GM18508 (cell line): ENCODE results near the gene MYO1D.

Experiments
- ATAC-seq: cut with Tn5 transposase; IDR thresholded peaks from one replicate; pipeline ENCODE4 v1.9.1; 2021; ENCODE audit warnings: moderate number of reproducible peaks; ENCODE audit not compliant: insufficient read depth, unreplicated experiment

The MYO1D gene

DNA sequence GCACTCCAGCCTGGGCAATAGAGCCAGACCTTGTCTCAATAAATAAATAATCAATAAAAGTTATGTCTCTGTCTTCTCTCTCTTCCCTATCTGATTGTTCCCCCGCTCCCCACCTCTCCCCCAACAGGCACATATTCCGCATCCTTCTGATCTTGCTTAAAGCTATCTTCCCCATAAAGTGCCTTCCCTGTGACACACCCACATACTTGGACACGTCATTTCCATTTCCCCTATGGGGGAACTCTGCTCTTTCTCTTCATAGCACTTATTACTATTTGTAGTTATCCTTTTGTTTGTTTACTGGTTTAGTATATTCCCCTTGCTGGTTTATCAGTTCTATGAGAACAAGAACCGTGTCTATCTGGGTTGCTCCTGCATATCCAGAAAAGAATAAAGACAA lies 14.9 kb downstream of the MYO1D start:
- ATAC-seq = no peak

DNA sequence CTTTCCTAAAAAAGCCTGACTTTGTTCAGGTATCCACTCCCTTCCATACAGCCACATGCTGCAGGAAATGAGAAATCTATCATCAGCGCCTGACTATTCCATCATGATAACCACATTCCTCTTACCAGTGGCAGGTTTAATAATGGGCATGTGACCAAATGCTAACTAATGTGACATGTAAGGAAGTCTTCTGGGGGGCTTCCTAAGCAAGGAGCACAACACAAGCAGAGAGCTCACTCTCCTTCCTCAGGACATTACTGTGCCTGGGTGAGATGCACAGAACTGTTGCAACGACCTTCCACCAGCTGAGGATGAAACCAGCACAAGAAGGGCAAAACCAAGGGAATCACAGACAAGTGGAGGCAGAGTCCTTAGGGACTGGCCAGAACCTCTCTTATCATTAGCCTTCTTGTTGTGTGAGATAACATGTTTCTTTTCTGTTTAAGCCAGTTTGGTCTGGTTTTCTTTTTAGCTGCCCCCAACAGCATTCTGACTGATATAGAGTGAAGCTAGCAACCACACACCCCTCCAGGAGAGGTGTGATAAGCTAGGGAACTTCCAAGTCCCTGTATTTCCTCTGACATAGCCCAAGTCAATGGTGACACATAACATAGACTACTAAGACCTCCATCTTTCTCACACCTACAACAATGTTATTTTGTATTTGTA lies 16.9 kb downstream of the MYO1D start:
- no peak for ATAC-seq

DNA sequence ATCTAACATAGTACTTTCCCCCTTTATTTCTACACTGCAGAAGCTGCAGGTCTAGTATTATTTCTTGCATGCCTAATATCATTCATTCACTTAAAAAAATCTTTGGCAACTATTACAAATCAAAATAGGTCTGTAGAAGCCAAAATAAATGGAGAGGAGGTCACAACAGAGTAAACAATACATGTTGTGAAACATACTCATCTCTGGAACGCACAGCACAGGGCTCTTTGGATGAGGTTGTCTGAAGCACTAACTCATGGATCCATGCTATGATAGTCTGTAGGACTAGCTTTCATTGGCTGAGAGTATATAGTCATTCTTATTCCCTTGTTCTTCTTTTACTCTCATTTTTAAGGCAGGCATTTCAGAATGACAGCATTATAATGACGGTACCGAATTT lies 21.3 kb downstream of the MYO1D start:
- no peak for ATAC-seq

- ATAC-seq = no peak
These were observed 22.0 kb downstream of the MYO1D start for GRCh38 chr17:32854832-32855389.

DNA sequence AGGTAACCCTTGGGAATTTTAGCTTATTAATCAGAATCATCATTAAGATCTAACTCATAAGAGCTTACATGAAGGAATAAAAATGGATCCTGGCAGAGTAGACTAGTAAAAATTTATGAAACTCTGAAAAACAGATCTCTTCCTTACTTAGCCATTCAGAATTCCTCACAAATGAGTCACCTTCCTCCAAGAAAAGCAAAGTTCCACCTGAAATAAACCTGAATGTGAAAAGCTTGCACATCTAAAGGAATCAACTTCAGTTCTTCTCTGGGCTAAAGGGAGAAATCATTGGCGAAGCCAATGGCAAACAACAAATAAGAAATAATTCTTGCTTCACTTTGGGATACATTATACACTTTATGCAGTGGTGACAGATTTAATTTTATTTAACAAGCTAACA lies 22.7 kb downstream of the MYO1D start:
- ATAC-seq = no peak

DNA sequence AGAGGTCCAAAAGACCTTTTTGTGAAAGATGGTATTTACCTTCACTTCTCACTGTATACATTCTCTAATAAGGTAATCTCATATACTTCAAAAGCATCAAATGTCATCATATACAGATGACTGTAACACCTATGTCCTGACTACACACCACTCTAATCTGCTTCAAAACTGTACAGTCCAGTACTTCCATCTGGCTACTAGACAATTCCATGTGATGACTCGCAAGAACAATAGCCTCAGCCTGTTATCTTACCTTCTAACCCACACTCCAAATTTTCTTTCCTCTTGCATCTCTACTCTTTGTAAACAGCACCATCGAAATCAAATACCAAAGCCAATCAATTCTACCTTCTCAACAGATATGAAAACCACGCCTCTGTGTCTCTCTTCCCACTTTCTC lies 24.1 kb downstream of the MYO1D start:
- ATAC-seq = no peak

GRCh38 chr17:32849879-32850278 lies 27.0 kb downstream of the MYO1D start:
- ATAC-seq = no peak

DNA sequence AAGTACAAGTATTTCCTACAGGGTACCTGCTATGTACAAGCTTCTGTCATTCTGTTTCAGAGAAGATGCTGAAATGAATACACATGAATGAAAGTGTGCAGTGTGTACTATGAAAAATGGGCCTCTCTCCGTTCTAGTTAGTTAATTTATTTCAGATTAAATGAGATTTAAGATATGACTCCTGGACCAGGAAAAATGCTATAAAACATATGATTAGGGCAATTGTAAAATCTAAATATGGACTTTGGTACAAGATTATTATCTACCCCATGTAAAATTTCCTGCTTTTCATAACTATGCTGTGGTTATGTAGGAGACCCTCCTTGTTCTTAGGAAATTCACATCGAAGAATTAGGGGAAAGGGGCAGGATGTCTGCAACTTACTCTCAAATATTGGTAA lies 28.9 kb downstream of the MYO1D start:
- no peak for ATAC-seq

DNA sequence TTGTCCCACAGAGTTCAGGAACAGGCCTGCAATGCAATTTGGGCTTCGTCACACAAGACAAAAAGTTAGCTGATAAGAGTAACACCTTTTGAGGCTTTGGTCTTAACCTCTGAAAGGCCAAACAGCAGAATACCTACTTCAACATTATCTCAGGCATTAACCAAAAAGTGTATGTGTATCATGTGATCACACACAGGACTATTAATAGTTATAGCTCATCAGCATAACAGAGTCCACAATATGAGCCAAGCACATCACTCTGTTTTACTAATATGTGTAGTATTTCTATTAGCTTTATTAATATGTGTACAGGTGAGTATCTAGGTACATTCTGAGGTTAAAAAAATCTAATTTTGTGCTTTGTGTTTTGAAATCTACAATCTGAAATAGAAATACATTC lies 30.8 kb downstream of the MYO1D start:
- no peak for ATAC-seq

DNA sequence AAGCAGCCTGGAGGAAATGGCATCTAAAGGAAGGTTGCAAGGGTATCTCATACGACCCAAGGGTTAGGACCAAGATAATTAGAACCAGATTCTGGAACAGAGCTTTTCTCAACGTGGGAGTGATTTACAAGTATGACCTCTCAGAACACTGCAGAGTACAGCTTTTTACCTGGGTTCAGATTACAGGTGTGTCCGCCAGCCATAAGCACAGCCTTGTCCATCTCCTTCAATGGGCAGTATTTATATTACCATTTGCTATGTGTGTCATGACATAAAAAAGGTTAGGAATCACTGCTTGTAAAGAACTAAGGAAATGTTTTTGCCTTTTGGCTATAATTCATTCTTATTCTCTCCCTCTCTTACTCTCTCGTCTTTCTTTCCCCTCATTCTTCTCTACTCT lies 36.7 kb downstream of the MYO1D start:
- ATAC-seq = no peak

DNA sequence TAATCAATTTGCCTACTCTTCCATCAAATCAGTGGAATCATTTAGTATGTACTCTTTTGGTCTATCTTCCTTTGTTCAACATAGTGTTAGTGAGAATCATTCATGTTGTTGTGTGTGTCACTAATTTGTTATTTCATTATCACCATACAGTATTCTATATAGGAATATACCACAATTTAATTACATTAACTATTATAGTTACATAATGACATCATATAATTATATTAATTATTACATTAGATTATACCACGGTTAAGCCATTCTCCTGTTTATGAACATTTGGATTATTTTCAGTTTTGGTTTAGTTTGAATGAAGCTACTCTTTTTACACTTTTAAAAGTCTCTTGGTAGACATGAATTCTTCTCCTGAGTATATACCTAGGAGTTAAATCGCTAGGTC lies 40.4 kb downstream of the MYO1D start:
- ATAC-seq = no peak

DNA sequence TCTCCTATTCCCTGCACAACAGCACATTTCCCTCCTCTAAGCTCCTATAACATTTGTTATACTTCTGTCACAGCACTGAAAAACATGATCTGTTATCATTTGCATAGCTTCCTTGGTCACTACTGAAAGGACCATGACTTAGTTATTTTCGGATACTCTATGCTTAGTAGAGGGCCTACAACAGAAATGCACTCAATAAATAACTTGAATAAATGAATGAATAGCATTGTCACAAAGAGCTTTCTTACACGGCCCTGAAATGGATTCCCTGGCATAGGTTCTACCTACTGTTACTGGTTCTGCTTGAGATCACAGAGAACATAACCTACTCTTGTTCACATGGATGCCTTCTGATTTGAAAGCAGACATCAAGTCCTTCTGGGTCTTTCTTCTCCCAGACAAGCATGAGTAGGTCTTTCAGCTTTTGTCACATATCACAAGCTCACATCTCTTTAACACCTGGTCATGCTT lies 41.6 kb downstream of the MYO1D start:
- ATAC-seq = peak; percentile 39

DNA sequence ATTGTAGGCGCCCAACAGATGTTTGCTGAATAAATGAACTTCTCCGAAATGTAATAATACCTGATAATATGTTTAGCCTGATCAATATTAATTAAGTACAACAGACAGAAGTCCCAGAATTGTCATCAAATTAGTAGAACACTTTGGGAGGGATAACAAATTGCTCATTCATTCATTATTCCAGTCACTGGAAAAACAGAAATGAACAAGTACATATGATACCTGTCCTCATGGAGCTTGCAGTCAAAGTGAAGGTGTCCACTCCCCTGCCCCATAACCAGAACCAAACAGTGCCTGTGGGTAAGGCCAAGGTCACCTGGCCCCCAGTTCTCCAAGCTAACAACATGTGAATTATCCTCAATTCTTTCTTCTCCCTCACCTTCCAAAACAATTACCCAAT lies 42.8 kb downstream of the MYO1D start:
- no peak for ATAC-seq

- ATAC-seq = no peak
These were observed 43.4 kb downstream of the MYO1D start for GRCh38 chr17:32833526-32833925.

- ATAC-seq = no peak
These were observed 43.8 kb downstream of the MYO1D start for GRCh38 chr17:32833076-32833475.

DNA sequence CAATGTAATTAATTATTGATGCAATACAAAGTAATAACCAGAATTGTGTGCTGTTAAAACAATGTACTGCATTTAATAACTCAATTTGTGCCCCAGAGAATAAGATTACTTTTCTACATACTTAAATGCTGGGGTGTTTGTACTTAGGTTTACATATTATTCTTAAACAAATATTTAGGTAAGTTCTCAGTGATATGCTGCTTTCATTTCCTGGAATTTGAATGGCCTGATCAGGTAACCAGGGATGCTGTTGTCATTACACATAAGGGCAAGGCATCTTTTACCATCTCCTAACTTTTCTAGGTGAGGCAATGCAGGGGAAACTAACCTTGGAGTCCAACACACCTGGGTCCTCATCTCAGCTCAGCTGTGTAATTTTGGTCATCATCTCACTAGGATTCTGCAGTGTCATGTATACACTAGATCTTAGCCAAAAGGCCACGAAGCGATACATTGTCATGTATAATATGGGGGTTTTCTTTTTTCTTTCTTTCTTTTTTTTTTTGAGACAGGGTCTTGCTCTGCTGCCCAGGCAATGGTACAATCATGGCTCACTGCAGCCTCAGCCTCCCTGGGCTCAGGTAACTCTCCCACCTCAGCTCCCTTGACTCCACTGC lies 45.2 kb downstream of the MYO1D start:
- ATAC-seq = no peak

DNA sequence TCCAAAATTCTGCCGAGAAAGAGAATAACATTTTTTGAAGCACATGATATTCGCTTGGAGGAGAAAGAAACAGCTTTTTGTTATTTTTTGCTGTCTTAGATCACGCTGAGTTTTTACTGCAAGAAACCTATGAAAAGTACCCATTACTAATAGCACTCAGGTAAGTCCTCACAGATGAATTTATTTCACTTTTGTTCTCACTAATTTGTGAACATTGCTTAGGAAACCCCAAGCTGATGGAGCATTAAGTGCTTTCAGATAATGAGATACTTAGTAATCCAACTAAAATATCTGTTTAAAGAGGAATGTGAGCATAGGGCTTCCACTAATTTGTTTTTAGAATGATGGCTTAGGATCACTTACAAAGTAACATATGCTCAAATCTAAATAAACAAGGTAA lies 45.7 kb downstream of the MYO1D start:
- no peak for ATAC-seq

- ATAC-seq = peak; percentile 4
These were observed 48.1 kb downstream of the MYO1D start for GRCh38 chr17:32828822-32829221.

DNA sequence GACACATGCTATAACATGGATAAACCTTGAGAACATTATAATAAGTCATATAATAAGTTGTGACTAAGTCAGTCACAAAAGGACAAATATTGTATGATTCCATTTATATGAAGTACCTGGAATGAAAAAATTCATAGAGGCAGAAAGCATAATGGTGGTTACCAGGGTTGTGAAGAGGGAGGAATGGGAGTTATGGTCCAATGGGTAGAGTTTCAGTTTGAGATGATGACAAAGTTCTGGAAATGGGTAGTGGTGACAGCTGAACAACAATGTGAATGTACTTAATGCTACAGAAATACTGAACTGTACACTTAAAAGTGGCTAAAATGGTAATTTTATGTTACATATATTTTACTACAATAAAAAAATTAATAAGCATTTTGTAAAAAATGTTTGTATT lies 49.7 kb downstream of the MYO1D start:
- ATAC-seq = no peak

GRCh38 chr17:32826076-32826475 lies 50.8 kb downstream of the MYO1D start:
- no peak for ATAC-seq

GRCh38 chr17:32824334-32824733 lies 52.6 kb downstream of the MYO1D start:
- ATAC-seq = no peak

GRCh38 chr17:32822996-32823395 lies 53.9 kb downstream of the MYO1D start:
- ATAC-seq = no peak
